WTC11 (cell line): Measurements from ENCODE around the gene LASP1. TPM values are rescaled to one million over a fixed set of nuclear protein-coding genes. Genes with fewer than 3 reads are reported as not detected.

Experiments
- ATAC-seq: fragments of 200-7000 bp; cut with Tn5 transposase; 2 replicates; pipeline ENCODE4 v1.10.0; 2021; ENCODE audit warnings: mild to moderate bottlenecking, moderate library complexity
- CTCF ChIA-PET: fragments of 300-600 bp; sonication (Branson Sonifier 250); formaldehyde crosslinking; loops from one replicate; lab custom pipeline; 2021; ENCODE audit warnings: antibody characterized with exemption; lab: Charles Lee
- POLR2A ChIA-PET: fragments of 350-600 bp; sonication (Branson Sonifier 250); formaldehyde crosslinking; loops from one replicate; lab custom pipeline; 2021; ENCODE audit warnings: antibody characterized with exemption; lab: Charles Lee
- DNase-seq: peaks from one replicate; pipeline ENCODE4 v3.0.0; 2021; ENCODE audit warnings: low spot score
- H3K27ac Mint-ChIP-seq: 2 replicates; pipeline ENCODE4 v1.8.0; 2021; ENCODE audit warnings: mixed read lengths
- H3K27me3 Mint-ChIP-seq: 2 replicates; pipeline ENCODE4 v1.8.0; 2021; ENCODE audit warnings: low read depth, mild to moderate bottlenecking, moderate library complexity, mixed read lengths
- H3K36me3 Mint-ChIP-seq: 2 replicates; pipeline ENCODE4 v1.8.0; 2021; ENCODE audit warnings: mixed read lengths
- H3K4me1 Mint-ChIP-seq: 2 replicates; pipeline ENCODE4 v1.8.0; 2022; ENCODE audit warnings: mixed read lengths
- H3K4me3 Mint-ChIP-seq: 2 replicates; pipeline ENCODE4 v1.8.0; 2021; ENCODE audit warnings: mild to moderate bottlenecking, moderate library complexity, mixed read lengths
- H3K9me3 Mint-ChIP-seq: 2 replicates; pipeline ENCODE4 v1.8.0; 2021; ENCODE audit warnings: mixed read lengths
- AFF4 ChIP-seq: sonication (generic); formaldehyde crosslinking; IDR thresholded peaks from 2 replicates; pipeline ENCODE4 v1.8.1; 2023; ENCODE audit warnings: mild to moderate bottlenecking, missing genetic modification reagents, borderline replicate concordance
- ATF2 ChIP-seq: sonication (generic); formaldehyde crosslinking; IDR thresholded peaks from 2 replicates; pipeline ENCODE4 v1.8.1; 2022; ENCODE audit warnings: low read depth, missing genetic modification reagents, borderline replicate concordance
- CREM ChIP-seq: sonication (generic); formaldehyde crosslinking; IDR thresholded peaks from 2 replicates; pipeline ENCODE4 v1.8.1; 2022; ENCODE audit warnings: mild to moderate bottlenecking, missing genetic modification reagents, moderate library complexity
- ELF4 ChIP-seq: sonication (generic); formaldehyde crosslinking; IDR thresholded peaks from 2 replicates; pipeline ENCODE4 v1.8.1; 2022; ENCODE audit warnings: low read depth, mild to moderate bottlenecking, moderate library complexity, missing genetic modification reagents
- EMX1 ChIP-seq: fragments of 250-450 bp; sonication (Bioruptor Pico); IDR thresholded peaks from 2 replicates; pipeline ENCODE4 v1.8.0; 2021; ENCODE audit warnings: mild to moderate bottlenecking
- GRHL2 ChIP-seq: fragments of 250-450 bp; sonication (Bioruptor Pico); IDR thresholded peaks from 2 replicates; pipeline ENCODE4 v1.8.0; 2022; ENCODE audit warnings: mild to moderate bottlenecking, moderate library complexity; ENCODE audit not compliant: insufficient replicate concordance, severe bottlenecking
- GTF2I ChIP-seq: fragments of 250-450 bp; sonication (Bioruptor Pico); conservative IDR thresholded peaks from 2 replicates; pipeline ENCODE4 v1.4.0; 2021; ENCODE audit warnings: mild to moderate bottlenecking
- KAT7 ChIP-seq: sonication (generic); formaldehyde crosslinking; IDR thresholded peaks from 2 replicates; pipeline ENCODE4 v1.8.1; 2023; ENCODE audit warnings: missing genetic modification reagents, mild to moderate bottlenecking, borderline replicate concordance
- NFATC4 ChIP-seq: fragments of 250-450 bp; sonication (Bioruptor Pico); IDR thresholded peaks from 2 replicates; pipeline ENCODE4 v1.9.0; 2021; ENCODE audit warnings: mild to moderate bottlenecking
- NFE2L1 ChIP-seq: sonication (generic); formaldehyde crosslinking; IDR thresholded peaks from 2 replicates; pipeline ENCODE4 v1.8.1; 2023; ENCODE audit warnings: missing genetic modification reagents
- SOX15 ChIP-seq: fragments of 250-450 bp; sonication (Bioruptor Pico); IDR thresholded peaks from 2 replicates; pipeline ENCODE4 v1.9.0; 2021; ENCODE audit warnings: mild to moderate bottlenecking
- TEAD4 ChIP-seq: sonication (generic); formaldehyde crosslinking; IDR thresholded peaks from 2 replicates; pipeline ENCODE4 v1.8.0; 2022; ENCODE audit warnings: mild to moderate bottlenecking, missing genetic modification reagents
- USF1 ChIP-seq: sonication (generic); formaldehyde crosslinking; IDR thresholded peaks from 2 replicates; pipeline ENCODE4 v1.8.0; 2022; ENCODE audit warnings: mild to moderate bottlenecking, missing genetic modification reagents
- ZBTB43 ChIP-seq: sonication (generic); formaldehyde crosslinking; IDR thresholded peaks from 2 replicates; pipeline ENCODE4 v1.8.1; 2023; ENCODE audit warnings: mild to moderate bottlenecking, missing genetic modification reagents
- ZNF138 ChIP-seq: sonication (generic); formaldehyde crosslinking; conservative IDR thresholded peaks from 2 replicates; pipeline ENCODE4 v1.8.1; 2022; ENCODE audit warnings: mild to moderate bottlenecking, moderate library complexity, missing genetic modification reagents
- ZNF423 ChIP-seq: fragments of 250-450 bp; sonication (Bioruptor Pico); IDR thresholded peaks from 2 replicates; pipeline ENCODE4 v2.1.2; 2022; ENCODE audit warnings: mild to moderate bottlenecking, moderate library complexity
- total RNA-seq: library from RNA; stranded (reverse); gene quantifications from 3 replicates; pipeline ENCODE4 v1.2.3, GENCODE V29; 2021
- TF ChIP-seq, protein P1 (sequence below): sonication (generic); formaldehyde crosslinking; conservative IDR thresholded peaks from 2 replicates; pipeline ENCODE4 v1.8.1; 2023; ENCODE audit warnings: mild to moderate bottlenecking, low read depth, missing genetic modification reagents, moderate library complexity
- TF ChIP-seq, protein P2 (sequence below): sonication (generic); formaldehyde crosslinking; IDR thresholded peaks from 2 replicates; pipeline ENCODE4 v1.8.1; 2022; ENCODE audit warnings: missing genetic modification reagents, borderline replicate concordance

The LASP1 gene
- total RNA-seq, 1 experiment from 2014 or later, result 139 TPM

DNA sequence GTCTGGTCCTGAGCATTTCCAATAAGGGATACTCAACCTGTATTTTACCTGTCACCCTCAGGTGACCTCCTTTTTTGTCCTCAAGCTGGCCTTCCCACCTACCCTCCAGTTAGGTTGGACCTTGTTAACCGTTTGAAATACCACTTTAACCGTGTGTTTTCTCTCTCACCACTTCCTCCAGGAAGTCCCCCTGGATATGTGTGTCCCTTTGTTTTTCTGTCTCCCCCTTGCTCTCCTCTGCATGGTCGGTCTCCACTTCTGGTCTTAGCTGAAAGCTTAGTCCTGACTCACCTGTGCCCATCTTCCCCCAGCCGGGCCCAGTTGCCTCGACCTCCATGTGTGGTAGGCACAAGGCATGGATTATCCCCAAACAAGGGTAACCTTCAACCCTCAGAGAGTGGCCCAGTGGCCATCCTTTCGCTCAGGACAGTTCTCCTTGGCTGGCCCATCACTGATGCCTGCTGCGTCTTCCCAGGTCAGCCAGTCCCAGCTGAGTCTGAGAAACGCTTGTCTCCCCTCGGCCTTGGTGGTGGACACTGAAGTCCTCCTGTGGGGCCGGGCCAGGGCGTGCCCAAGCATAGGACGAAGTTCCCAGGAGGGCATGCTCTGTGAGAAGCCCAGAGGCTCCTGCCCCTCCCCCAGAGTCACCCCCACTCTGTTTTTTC, 20.0 kb downstream of the LASP1 start:
- H3K27ac Mint-ChIP-seq, result peak overlapping the region; percentile 93
- TF ChIP-seq NFE2L1 (CRISPR knock-in tag), result no peak
- TF ChIP-seq CREM, result no peak
- TF ChIP-seq AFF4 (CRISPR knock-in tag), result no peak
- TF ChIP-seq KAT7 (CRISPR knock-in tag), result no peak
- TF ChIP-seq SOX15 (CRISPR knock-in tag), result no peak
- TF ChIP-seq ZNF138, result no peak
- no peak for TF ChIP-seq USF1 (CRISPR knock-in tag)
- TF ChIP-seq ZBTB43 (CRISPR knock-in tag), result no peak
- no peak for TF ChIP-seq ELF4 (CRISPR knock-in tag)
- no peak for TF ChIP-seq EMX1
- TF ChIP-seq, protein P1, sequence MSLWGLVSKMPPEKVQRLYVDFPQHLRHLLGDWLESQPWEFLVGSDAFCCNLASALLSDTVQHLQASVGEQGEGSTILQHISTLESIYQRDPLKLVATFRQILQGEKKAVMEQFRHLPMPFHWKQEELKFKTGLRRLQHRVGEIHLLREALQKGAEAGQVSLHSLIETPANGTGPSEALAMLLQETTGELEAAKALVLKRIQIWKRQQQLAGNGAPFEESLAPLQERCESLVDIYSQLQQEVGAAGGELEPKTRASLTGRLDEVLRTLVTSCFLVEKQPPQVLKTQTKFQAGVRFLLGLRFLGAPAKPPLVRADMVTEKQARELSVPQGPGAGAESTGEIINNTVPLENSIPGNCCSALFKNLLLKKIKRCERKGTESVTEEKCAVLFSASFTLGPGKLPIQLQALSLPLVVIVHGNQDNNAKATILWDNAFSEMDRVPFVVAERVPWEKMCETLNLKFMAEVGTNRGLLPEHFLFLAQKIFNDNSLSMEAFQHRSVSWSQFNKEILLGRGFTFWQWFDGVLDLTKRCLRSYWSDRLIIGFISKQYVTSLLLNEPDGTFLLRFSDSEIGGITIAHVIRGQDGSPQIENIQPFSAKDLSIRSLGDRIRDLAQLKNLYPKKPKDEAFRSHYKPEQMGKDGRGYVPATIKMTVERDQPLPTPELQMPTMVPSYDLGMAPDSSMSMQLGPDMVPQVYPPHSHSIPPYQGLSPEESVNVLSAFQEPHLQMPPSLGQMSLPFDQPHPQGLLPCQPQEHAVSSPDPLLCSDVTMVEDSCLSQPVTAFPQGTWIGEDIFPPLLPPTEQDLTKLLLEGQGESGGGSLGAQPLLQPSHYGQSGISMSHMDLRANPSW (CRISPR knock-in tag), result no peak
- no peak for TF ChIP-seq GTF2I
- no peak for TF ChIP-seq TEAD4 (CRISPR knock-in tag)
- TF ChIP-seq, protein P2, sequence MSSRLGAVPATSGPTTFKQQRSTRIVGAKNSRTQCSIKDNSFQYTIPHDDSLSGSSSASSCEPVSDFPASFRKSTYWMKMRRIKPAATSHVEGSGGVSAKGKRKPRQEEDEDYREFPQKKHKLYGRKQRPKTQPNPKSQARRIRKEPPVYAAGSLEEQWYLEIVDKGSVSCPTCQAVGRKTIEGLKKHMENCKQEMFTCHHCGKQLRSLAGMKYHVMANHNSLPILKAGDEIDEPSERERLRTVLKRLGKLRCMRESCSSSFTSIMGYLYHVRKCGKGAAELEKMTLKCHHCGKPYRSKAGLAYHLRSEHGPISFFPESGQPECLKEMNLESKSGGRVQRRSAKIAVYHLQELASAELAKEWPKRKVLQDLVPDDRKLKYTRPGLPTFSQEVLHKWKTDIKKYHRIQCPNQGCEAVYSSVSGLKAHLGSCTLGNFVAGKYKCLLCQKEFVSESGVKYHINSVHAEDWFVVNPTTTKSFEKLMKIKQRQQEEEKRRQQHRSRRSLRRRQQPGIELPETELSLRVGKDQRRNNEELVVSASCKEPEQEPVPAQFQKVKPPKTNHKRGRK, result no peak
- TF ChIP-seq ZNF423 (CRISPR knock-in tag), result no peak
- no peak for TF ChIP-seq NFATC4 (CRISPR knock-in tag)
- no peak for TF ChIP-seq GRHL2 (CRISPR knock-in tag)
- no peak for TF ChIP-seq ATF2 (CRISPR knock-in tag)
- peaks cover 10% of the 10 kb centered on the region; the same call in 1 of the 2 replicates for H3K36me3 Mint-ChIP-seq
- H3K9me3 Mint-ChIP-seq, result no peaks in the 10 kb centered on the region
- POLR2A ChIA-PET, result no interaction called here
- H3K4me1 Mint-ChIP-seq, result peaks cover 40% of the 10 kb centered on the region
- CTCF ChIA-PET, result no interaction called here
- H3K27me3 Mint-ChIP-seq, result no peaks in the 10 kb centered on the region
- DNase-seq (no peak), ATAC-seq (no peak)
- H3K4me3 Mint-ChIP-seq, result no peak overlapping the region
